T-helper 2 cell treated with Interferon-gamma antibody and Interleukin-4, amounts not matched to agents 100 ng/mL and 5 ng/mL, for 36 hours (primary cell): ENCODE results near the gene DYSF. TPM values are rescaled to one million over a fixed set of nuclear protein-coding genes. Genes with fewer than 3 reads are reported as not detected.

ENCODE experiments used
- intact Hi-C: fragments of 100-400 bp; cut with micrococcal nuclease; formaldehyde crosslinking; loops from one replicate; pipeline ENCODE4 v1.15.1; 2023
- total RNA-seq: library from RNA; stranded (reverse); gene quantifications from 2 replicates; pipeline ENCODE4 v1.2.3, GENCODE V29; 2022

DYSF gene
- total RNA-seq, 1 donor from 2014 or later, result not detected

DNA sequence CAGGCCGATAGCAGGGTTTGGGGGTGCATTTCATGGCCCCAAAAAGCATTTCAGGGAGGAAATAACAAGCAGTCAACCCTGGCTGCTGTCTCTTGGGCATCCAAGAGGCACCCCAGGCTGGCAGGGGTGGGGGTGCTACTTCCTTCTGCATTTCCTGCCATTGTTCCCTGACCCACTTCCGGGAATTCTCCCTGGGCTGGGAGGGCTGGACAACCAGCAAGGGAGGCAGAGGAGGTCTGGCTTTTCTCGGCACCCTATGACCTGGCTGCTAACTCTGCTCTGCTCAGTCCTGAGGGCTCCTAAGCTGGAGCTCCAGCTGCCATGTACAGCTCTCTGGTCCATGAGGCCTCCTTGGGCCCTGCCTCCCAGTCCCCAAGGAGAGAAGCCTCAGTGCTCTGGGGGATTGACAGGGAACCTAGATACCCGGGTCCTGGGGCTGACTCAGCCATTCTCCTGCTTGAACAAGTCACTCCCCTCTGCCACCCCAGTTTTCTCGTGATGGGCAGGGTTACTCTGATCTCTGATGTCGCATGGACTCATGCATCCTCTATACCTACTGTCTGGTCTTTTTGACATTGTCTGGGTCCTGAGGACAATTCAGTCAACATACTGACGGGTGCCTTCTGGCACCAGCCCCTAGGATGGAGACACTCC lies 47.2 kb downstream of the DYSF start:
- intact Hi-C loops, result no loop called here

DNA sequence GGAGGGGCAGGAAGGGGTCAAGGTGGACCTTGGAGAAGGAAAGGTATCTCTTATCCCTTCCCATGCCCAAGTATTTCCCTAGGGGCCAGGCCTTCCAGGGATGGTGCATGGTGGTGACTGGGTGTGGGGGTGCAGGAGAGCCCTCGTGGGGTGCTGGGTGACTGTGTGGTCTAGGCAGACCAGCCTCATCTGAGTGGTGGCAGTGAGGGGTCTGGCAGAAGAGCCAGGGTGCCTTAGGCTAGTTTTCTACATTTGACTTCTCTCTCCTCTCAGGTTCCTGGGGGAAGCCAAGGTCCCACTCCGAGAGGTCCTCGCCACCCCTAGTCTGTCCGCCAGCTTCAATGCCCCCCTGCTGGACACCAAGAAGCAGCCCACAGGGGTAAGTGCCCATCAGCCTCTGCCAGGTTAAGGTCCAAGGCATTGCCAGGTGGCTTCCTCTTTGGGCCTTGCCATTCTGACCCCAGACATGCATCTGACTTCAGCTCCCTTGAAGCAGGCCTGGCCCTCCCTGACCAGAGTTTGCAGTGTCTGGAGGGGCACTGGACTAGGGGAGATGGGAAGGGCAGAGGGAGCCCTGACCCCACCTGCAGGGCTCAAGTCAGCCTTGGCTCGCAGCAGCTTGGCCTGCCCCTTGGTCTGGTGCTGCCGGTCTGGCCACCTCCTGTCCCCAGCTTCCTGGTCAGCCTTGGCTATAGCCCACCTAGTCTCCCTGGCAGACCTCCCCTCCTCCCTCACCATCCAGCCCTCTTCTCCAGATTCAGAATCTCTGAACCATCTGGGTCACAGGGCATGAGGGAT lies 49.8 kb downstream of the DYSF start:
- intact Hi-C loops, result no loop called here

DNA sequence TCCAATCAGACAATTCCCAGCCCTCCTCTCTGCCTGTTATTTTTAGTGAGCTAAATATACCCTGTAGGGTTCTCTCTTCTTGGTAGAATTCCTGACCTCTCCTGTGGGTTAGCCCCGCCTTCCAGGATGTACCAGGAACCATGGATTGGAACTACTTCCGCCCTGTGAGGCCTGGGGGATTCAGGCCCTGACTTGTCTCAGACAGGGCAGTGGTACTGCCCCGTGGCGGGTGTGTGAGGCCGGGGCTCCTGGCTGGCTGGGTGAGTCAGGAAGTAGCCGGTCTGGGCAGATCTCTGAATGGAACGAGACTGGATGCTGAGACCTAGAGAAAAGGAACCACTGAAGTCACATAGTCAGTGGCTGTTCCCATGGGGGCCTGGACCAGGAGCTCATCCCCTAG lies 50.5 kb downstream of the DYSF start:
- intact Hi-C loops, result no loop called here

DNA sequence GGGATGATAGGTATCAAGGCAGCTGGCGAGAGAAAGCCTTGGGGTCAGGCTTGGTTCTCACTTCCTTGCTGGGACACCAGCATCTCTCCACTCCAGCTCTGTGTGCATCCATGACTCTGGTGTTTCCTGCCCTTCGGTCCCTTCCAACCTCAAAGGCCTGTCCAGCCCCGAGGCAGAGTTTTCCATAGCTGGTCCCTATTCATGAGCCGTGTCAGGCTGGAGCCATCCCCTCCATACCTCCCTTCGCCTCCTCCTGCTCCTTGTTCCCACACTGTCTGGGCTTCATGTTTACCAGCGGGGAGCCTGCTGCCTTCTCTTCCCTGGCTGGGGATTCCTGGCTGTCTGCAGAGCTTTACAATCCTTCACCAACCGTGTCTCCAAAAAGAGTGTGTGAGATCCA lies 51.2 kb downstream of the DYSF start:
- intact Hi-C loops, result no loop called here

DNA sequence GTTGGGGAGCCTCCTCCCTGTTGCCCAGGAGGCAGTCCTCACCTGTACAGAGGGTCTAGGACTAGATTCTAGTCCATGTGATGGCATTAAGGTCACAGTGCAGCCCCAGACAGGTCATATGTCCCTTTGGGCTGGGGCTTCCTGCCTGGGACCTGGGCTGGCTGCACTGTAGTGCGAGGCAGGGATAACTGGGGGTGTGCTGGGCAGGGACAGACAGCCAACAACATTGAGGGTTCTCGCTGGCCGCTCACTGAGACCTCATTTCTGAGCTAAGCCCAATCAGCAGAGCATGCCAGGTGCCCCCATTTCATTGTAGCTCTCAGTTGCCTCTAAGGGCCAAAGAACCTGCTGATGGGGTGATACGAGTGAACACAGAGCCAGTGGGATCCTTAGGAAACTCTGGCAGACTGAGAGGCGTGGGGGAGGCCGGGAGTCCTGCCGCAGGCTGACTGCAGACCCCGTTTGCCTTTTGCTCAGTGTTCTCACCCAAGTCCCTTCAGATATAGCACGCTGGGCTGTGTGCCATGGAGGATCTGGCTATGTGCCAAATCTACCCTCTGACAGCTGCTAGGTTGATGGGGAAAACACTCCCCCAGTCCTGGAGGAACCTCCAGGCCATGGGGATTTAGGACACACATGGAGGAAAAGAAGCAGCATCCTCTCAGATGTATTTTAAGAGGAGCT lies 51.9 kb downstream of the DYSF start:
- intact Hi-C loops, result no loop called here

DNA sequence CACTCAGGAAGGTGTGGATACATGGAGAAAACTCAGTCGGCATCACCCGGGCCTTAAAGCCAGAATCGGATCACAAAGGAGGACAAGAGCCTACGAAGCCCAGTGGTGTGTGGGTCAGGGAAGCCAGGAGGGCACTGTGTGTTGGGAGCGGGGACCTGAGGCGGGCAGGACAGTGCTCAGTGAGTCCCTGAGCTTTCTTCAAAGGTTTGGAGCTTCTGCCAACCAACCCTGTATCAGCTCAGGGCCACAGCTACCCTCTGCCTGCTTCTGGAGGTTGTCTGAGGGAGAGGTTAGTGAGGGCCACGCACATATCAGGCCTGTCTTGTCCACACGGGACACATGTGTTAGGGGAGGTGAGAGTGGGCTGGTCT lies 52.4 kb downstream of the DYSF start:
- intact Hi-C loops, result no loop called here

DNA sequence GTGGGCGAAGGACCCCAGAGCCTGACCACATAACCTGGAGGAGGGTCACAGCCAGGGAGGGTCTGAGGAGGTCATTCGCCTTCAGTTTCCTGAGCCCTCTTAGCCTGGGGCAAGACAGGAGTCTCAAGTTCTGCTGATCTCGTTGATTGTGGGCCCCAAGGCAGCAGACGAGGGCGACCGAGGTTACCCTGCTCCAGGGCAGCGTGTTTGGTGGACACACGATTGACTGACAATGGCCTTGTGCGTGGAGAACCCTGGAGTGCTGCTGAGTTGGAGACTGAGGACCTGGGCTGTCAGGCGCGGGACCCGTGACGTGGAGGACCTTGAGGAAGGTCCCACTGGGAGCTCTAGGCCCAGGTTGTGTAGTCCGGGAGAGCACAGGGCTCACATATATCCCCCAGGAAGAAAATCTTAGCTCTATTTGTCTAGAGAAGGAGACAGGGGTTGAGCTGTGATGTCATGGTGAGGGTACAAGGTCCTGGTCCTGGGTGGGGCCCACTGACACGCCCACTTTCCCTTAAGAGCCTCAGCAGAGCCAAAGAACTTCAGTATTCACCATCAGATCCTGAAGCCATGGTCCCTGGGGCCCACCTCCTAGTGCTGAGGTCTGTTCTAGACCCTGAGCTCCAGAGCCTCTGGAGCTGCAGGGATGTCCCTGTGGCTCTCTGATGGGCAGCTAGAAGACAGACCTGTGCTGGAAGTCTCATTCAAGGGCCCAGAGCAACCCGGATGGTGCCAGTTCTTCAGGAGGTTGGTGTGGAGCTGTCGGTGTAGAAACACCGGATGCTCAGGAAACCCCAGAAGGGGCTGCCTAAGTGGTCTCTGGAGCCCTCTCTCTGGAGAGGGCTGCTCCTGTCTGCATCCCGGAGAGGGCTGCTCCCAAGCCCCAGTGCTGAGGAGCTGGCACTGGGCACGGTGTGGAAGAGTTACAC lies 53.1 kb downstream of the DYSF start:
- intact Hi-C loops, result no loop called here

DNA sequence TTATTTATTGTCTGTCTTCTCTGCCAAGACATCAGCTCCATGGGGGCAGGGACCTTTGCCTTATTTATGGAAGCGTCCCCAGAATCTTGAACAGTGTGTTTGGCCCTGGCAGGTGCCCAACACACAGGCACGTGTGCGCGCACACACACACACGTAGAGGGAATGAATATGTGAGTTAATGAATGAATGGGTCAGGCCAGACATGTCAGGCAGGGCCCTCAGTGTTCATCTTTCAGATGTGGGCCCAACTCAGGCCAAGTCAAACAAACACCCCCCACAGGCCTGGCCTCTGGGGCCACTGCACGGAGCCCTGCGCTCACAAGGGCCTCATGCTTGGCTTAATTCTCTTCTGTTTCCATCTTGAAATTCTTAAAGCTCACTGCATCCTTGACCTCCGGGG lies 54.1 kb downstream of the DYSF start:
- intact Hi-C loops, result no loop called here

DNA sequence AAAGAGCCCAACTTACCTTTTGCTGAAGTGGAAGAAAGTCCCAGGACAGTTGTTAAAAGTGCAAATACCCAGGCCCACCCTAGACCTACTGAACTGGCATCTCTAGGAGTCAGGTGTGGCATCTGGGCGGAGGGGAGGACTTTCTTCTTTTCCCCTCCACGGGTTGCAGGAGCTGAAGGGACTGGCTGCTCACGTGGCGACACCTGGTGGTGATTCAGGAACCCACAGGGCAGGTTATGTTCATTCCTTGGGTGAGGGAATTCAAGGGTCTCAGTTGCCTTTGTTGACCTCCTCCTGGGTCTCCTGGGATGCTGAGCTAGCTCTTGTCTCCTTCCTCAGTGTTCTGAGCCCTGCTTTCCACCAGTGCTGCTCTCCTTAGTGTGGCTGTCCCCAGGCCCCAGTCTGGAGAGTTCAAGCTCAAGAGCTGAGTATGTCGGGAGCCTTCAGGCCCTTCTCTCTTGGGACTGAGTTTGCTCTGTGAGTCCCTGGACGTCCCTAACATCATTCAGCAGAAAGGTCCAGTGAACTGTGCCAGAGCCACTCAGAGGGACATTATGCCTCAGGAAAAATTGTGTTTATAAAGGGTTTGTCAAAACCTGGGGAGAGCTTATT lies 56.9 kb downstream of the DYSF start:
- intact Hi-C loops, result loop anchor here (1.0 to 5.0 kb wide), 2 partner anchors 211 to 353 kb away; no protein-coding TSS in a partner anchor

DNA sequence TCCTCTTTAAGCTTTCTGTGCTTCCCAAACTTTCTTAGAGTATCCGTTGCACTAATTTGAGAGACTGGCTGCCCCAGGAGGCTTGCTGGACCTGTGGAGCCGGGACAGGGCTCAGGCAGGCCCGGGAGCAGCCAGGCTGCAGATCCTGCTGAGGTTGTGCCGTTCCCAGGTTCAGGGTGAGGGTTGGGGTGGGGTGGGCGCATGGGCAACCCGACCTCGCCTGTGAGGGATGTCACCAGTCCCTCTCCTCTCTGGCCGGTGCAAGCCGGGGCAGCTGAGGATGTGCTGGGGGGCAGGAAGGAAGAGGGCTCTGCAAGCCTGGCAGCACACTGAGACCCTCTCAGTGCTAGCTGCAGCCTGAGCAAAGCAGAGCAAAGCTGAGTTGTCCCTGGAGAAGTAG lies 57.6 kb downstream of the DYSF start:
- intact Hi-C loops, result loop anchor here (1.0 to 5.0 kb wide), 2 partner anchors 212 to 354 kb away; no protein-coding TSS in a partner anchor

DNA sequence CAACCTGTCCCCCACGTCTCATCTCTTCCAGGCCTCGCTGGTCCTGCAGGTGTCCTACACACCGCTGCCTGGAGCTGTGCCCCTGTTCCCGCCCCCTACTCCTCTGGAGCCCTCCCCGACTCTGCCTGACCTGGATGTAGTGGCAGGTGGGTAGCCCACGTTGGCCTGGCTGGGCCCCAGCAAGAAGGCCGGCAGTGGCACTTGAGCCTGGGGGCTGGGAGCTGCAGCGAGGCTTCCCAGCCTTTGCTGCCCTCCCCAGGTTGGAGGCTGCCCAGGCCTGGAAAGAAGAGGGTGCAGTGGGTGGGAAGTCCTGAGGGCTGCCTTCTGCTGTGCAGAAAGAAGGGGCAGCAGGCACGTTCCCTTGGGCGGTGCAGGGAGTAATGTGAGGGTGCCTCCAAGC lies 58.4 kb downstream of the DYSF start:
- intact Hi-C loops, result loop anchor here (5.0 kb wide), 1 partner anchor 354 kb away; no protein-coding TSS in a partner anchor

DNA sequence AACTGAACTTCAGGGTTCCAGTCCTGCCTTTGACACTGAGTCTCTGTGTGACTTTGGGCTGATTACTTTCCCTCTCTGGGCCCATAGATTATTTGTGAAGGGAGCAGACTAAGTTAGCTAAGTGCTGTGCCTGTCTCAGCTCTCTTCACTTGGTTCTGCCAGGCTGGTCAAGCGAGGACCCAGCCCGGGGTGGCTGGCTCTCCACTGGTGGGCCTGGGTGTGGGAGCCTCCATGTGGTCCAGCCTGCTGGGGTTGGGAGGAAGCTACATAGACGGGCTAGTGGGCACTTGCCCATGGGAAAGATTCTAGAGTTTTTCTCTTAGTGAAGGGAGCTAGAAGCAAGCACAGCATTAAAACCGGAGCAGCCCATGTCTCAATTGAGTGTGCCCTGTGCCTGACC lies 59.0 kb downstream of the DYSF start:
- intact Hi-C loops, result loop anchor here (5.0 kb wide), 1 partner anchor 355 kb away; no protein-coding TSS in a partner anchor

DNA sequence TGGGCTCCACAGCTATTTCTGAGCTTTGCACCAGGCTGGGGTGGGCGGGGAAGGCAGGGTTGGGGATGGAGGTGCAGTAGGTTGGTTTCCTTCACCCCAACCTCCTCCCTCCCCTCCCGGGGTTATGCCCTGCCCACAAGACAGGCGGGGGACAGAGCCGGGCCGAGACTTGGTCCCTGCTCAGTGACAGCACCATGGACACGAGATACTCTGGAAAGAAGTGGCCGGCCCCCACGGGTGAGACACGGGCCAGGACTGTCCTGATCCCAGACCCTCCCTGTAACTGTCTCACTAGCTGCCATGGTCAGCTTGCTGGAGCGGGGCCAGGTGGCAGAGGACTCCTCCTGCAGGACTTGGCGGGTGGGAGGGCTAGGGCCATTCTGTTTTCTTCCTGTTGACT lies 59.7 kb downstream of the DYSF start:
- intact Hi-C loops, result loop anchor here (5.0 kb wide), 1 partner anchor 356 kb away; no protein-coding TSS in a partner anchor

DNA sequence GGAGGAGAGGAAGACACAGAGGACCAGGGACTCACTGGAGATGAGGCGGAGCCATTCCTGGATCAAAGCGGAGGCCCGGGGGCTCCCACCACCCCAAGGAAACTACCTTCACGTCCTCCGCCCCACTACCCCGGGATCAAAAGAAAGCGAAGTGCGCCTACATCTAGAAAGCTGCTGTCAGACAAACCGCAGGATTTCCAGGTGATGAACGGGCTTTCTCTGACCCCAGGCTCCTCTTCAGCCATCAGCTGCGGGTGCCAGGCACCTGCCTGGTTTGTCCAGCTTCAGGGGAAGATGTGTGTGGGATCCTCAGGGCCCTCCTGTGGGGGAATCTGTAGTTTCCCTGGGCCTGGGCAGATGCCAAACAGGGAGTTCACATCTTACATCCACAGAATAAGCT lies 60.4 kb downstream of the DYSF start:
- intact Hi-C loops, result loop anchor here (5.0 kb wide), 1 partner anchor 356 kb away; no protein-coding TSS in a partner anchor

DNA sequence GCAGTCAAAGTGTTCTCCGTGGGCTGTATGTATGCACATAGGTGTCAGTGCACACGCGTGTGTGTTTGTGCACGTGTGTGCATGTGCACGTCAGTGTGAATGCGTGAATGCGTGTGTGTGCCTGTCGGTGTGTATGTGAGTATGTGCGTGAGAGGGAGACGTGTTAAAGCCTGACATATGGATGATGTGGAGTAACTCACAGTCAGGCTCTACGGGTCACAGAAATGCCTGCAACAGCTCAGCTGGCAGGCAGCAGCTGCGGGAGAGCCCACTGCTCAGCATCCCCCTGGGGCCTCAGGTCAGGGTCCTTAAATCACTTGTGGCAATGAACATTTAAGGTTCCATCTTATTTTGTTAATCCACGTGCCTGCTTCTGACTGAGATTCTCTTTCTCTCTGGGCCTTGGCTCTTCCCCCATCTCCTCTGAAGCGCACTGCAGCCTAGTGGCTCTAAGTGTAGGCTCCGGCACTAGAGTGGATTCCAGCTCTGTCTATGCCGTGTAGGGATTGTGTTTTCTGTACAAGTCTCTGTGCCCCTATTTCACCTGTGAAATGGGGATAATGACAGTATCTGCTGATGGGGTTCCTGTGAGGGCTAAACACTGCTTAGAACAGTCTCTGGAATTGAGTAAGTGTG lies 63.0 kb downstream of the DYSF start:
- intact Hi-C loops, result no loop called here

DNA sequence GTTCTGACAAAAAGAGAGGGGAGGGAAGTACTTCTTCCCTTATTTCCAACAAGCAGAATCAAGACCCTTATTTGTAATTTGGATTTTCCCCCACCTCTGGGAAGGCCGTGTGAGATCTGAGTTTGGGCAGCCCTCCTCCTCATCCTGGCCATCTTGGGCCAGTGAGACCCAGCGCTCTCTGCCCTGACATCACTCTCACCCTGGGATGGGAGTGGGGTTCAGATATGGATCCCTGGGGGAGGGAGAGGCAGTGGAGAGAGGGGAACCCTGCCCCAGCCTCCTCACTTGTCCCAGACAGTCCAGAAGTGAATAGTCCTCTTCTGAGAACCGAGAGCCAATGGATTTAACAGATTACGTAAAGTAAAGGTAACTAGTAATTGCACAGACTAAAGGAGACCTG lies 64.5 kb downstream of the DYSF start:
- intact Hi-C loops, result no loop called here

DNA sequence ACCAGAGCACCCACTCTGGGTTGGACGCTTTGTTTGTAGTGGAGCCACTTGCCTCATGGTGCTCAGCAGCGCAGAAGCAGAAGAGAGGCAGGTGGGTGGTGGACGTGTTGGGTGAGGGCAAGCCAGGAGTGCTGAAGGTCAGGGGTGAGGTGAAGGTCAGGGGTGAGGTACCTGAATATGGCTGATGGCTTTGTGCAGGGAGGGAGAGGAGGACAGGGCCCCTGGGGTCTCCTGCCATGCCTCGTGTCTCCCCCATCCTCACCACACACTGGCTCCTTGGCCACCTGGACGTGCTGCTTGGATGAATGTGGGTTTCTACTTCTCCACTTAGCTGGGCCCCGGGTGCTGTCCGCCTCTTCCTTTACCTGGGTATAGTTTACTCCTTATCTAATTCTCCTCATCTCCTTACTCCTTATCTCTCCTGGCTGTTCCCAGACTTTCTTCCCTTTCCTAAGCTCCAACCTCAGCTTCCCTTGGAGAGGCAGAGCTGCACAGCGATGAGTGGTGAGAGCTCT lies 68.1 kb downstream of the DYSF start:
- intact Hi-C loops, result no loop called here

DNA sequence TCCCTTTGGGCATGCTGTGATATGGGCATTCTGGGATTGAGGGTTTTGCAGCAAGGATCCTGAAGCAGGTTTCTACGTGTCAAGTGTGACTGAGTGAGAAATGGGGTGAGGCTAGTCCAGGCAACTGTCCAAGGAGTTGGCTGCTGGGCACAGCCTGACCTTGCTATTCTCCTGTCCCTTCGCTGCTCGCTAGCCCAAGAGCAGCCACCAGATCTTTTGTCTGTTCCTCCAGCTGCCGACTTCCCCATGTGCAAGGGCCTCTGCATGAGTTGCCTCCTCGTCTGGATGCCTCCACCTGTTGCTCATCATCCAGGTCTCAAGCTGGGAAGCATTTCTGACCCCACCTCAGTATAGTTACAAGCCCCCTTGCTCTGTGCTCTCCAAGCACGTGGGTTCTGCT lies 71.1 kb downstream of the DYSF start:
- intact Hi-C loops, result no loop called here

DNA sequence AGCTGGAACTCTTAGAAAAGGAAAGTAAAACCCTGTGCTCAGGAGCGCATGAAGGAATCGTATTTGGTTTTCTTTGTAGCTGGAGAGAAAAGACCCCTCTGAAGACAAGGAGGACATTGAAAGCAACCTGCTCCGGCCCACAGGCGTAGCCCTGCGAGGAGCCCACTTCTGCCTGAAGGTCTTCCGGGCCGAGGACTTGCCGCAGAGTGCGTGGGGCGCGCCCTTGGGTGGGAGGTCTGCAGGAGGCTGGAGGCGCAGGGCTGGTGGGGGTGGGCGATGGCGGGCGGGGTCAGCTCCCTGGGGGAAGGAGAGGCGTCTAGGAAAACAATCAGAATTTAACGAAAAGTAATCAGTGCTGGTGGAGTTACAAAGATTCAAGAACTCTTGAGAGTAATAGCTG lies 72.8 kb downstream of the DYSF start:
- intact Hi-C loops, result no loop called here

DNA sequence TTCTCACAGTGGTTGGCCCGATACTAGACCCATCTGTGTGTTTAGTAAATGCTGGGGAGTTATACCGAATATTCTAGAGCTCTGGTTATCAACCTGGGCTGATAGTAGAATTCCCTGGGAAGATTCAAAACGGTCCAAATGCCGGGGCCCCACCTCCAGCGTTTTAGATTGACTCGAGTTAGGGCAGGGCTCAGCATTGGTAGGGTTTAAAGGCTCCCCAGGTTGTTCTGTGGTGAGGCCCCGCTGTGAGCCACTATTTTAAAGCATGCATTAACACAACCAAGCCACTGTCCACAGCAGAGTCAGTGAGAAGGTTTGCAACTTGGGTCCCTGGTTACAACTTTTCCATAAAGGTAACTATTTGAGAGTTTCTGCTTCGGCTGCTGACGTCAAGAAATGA lies 73.6 kb downstream of the DYSF start:
- intact Hi-C loops, result no loop called here
